ENCODE results near the gene RC3H2.
"Not testable (repeated sequence)": the region's sequence is repeated elsewhere in the genome, so short reads cannot be mapped to it uniquely, and the experiment has no call there.

The RC3H2 gene

DNA sequence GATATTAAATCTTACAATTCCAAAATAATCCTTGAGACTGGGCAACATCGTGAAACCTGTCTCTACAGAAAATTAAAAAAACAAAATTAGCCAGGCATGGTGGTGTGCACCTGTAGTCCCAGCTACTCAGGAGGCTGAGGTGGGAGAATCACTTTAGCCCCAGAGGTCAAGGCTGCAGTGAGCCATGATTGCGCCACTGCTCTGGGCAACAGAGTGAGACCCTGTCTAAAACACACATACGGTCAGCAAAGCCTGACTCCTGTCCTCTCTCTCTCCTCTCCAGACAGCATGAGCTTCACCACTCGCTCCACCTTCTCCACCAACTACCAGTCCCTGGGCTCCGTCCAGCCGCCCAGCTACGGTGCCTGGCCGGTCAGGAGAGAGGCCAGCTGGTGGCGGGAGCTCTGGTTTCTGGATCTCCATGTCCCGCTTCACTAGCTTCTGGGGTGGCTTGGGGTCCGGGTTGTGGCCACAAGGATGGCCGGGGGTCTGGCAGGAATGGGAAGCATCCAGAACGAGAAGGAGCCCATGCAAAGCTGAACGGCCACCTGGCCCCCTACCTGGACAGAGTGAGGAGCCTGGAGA, 67.8 kb downstream of the RC3H2 start:
- no peak for DNase-seq

DNA sequence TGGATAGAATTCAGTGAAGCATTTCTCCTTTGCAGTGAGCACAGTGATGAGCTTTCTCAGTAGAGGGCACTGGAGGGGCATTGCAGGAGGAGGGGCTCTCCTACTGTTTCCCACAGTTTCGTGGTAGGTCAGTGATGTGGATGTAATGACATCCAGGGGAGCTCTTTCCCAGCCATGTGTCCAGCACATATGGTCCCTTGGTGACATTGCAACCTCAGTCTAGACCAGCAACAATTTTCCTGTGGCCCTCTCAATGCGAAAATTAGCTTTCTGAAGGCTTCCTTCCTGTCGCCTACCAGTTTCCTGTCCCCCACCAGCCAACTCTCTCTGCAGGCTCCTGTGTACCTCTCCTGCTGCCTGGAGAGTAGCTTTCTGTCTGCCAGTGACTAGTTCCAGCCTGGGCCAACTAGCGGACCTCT, 69.8 kb downstream of the RC3H2 start:
- DNase-seq = no peak

DNA sequence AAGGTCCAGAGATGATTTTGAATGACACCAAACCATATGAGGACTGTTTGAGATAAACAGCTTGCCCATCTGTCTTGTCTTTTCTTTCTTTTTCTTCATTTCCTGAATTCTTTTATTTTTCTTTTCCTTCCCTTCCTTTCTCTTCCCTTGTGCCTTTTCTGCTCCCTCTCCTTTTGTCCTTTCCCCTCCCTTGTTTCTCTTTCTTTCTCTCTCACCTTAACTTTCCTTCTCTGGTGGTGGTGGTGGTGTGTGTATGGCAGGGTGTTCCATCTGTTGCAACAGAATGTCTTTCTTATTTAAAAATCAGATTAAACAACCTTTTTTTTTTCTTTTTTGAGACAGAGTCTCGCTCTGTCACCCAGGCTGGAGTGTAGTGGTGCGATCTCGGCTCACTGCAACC, 73.0 kb downstream of the RC3H2 start:
- DNase-seq = no peak

DNA sequence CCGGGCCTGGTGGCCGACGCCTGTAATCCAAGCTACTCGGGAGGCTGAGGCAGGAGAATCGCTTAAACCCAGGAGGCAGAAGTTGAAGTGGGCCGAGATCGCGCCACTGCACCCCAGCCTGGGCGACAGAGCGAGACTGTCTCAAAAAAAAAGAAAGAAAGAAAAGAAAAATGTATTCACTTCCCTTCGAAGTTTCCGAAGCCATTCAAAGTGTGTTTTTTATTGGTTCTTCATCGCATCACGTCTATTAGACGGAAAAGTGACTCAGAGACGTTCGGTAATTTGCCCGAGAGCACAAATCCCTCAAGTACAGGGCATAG, 76.2 kb downstream of the RC3H2 start:
- DNase-seq = not testable (repeated sequence)

DNA sequence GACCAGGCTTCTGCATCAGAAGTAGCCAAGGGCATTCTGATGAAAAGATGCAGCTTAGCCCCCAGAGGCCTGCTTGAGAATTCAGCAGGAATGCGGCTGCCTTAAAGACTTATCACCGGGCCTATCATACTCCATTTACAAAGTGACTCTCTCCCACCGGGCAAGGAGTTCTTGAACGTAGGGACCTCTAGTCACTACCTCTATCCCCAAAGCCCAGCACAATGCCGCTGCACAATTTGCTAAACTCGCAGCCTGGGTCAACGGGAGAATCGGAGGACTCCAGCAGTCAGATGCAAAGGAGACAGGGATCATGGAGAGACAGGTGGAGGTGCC, 77.4 kb downstream of the RC3H2 start:
- DNase-seq = no peak

DNA sequence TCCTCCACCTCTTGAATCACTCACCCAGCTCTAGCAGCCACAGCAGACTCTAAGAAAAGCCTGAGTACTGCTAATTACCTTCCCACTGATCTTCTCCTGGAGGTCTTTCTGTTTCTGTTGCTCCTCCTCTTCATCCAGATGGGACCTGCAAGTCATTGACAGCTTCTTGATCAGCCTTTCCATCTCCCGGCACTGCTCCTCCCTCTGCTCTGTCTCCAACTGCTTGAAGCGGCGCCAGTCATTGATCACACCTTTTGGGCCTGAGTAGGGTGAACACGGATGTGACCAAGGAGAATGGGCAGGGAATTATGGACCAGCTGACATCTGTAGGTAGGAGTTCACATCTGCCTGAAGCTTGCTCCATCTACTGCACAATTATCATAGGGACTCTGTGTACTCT, 82.2 kb downstream of the RC3H2 start:
- no peak for DNase-seq

DNA sequence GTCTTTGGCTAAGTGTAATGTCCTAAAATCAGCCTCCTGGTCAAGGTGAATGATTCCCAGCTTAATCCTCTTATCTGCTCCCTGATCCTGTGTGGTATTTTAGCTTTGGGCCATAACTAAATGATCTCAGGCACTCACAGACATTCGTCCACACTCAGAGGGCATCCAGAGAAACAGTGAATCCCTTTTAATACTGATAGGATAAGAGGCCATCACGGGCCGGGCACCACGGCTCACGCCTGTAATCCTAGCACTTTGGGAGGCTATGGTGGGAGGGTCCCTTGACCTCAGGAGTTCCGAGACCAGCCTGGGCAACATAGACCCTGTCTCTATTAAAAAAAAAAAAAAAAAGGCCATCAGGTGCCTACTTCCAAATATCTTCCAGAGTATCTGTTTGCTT, 83.1 kb downstream of the RC3H2 start:
- no peak for DNase-seq

DNA sequence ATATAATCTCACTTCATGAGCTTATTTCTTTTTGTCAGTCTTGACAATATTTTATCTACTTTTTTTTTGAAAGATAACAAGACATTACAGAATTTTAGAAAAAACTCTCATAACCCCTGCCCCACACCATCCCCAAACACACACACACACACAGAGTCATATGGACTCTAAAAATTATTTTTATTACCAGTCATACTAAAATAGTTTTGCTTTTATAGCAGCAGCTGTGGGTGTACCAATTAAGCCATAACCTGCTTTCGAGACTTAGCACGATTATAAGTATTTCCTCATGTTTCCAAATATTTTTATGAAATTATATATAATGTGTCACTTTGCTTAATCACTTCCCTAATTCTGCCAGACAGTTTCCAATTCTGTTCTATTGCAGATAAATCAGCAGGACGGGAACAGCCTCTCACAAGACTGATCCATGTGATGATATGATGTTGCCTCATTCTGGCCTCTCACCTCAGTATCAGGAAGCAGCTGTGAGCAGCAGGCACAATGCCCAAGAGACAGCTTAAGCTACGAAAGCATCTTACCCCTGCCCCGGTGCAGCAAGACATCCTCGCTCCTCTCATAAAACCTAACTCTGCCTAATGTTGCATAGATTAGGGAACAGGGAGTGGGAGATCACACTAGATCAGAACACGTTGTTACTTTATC, 83.7 kb downstream of the RC3H2 start:
- DNase-seq = no peak

DNA sequence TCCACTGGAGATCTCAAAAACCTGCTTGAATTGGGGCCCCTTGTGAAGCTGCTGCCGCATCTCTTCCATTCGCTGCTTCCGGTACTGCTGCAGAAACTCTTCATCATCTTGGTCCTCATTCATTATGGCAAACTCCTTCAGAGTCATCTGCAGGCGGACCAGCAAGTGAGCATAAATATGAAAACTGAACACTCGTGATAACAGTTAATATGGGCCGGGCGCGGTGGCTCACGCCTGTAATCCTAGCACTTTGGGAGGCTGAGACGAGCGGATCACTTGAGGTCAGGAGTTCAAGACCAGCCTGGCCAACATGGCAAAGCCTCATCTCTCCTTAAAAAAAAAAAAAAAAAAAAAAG, 84.7 kb downstream of the RC3H2 start:
- no peak for DNase-seq

DNA sequence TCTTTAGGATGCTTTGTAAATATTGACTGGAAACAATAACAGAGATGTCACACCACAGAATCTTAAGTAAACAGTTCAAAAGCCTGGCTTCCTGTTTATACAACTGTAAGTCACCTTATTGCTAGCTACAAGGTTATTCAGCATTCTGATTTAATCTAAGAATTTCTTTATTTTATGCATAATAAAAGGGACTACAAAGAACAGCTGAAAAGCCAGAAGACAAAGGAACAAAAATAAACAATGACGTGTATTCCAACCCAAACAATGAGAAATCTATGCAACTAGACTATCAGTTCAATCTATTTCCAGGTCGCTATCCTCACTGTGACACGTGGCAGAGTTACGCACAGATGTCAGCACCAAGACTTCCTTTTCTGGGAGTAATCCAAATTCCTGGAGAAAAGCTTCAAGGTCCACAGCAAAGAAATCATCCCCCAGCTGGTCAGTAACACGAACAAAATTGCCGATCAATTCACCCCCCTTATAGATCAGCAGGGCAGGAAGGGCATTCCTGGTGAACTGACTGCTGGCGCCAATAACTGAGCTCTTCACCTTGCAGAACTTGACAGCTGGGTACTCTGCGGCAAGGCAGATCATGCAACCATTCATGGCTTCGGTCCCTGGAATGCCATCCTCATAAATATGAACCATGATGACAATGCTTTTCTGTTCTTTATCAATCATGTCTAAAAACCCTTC, 85.2 kb downstream of the RC3H2 start:
- DNase-seq = no peak

DNA sequence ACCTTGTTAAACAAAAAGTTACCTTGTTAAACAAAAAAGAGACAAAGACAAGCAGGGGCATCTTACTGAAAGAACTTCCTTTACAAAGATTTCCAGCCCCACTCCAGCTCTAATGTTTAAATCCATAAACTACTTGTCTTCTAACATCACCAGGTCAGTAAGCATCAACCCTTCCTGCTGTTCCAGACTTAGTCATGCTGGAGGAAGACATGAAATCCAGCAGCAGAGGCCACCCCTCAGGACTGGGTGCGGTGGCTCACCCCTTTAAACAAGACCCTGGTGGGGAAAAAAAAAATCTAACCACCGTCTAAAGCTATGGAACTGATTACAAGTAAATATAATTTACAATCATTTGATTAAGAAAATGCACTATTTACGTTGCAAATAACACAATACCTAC, 85.8 kb downstream of the RC3H2 start:
- no peak for DNase-seq

DNA sequence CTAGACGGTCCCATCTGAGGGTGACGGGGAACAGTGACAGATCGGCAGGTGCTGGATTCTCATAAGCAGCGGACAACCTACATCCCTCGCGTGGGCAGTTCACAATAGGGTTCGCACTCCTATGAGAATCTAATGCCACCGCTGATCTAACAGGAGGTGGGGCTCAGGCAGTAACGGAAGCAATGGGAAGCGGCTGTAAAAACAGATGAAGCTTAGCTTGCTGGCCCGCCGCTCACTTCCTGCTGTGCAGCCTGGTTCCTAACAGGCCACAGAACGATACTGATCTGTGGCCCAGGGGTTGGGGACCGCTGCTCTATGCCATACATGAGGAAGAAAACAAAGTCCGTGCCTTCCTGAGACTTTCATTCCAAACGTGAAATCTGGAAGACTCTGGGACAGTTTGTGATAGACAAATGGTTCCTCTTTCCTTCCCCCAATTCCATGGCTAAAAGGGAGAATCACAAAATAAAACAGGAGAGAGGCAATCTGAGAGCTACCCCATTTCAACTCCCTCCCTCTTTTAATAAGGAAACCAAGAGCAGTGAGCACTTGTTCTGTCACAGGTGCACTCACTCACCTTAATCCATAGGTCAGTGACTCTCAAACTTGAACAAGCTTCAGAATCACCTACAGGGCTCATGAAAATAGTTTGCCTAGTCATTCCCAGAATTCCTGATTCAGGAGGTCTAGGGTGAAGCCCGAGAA, 88.8 kb downstream of the RC3H2 start:
- no peak for DNase-seq

DNA sequence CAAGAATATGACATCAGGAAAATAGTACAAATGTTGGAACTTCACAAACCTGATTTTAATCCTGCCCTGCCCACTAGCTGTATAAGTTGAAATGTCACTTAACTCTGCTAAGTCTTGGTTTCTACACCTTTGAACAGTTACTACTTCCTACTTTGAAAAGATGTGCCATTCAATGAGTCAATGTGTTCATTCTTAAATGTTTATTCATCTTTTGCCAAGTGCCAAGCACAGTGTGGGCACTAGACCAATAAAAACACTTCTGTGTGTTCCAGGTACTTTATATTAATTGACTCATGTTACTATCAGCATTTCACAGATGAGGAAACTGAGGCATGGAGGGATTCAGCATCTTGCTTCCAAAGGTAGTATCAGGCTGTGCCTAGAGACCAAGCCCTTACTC, 89.6 kb downstream of the RC3H2 start:
- DNase-seq = no peak

DNA sequence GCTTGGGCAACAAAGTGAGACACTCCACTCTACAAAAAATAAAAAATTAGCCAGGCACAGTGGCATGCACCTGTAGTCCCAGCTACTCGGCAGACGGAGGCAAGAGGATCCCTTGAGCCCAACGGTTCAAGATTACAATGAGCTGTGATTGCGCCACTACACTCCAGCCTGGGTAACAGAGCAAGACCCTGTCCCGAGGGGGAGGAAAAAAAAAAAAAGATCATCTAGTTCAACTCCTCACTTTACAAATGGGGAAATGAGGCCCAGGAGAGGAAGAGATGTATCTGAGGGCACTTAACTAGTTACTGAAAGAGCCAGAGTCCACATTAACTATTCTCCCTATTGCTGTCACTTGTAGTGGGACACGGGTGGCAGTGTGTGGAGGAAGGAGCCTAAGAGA, 90.6 kb downstream of the RC3H2 start:
- DNase-seq = no peak

DNA sequence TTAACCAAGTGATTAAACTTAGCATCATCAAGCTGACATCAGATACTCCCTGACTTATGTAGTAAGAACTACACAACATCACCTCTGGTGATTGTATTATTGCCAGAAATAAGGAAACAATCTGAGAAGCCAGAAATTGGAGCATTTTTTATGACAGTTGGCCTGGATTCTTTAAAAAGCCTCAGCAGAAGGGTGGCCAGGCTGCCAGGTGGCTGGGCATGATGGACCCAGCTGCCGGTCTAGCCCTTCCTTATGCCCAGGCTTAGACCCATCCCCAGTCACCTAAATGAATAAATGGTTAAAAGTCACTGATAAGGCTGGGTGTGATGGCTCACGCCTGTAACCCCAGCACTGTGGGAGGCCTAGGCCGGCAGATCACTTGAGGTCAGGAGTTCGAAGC, 92.4 kb downstream of the RC3H2 start:
- DNase-seq = no peak

DNA sequence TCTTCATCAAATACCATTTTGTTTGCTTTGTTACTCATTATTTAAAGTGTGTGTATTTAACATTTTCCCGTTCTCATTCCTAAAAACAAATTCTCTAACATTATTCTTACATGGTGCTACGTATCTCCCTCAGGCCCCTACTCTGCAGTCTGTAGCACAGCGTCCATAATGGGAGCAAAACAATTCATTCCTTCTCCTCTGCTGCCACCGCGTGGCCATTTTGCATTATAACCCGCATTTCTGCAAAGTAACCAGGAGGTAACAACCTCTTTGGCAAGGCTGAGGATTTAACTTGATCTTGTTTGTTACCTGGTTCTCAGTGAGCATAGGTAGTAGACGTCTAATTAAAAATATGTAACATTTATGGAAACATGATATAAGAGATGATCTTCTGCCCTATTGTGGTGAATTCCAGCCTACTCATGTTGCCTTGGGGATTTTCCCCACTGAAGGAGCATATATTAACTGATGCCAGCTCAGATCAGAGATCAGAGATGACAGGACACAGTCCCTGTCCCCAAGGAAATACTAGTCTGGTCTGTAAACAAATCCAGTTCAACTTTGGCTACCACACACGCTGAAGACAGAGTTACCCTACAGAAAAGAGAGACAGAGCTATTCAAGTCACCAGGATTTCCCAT, 94.7 kb downstream of the RC3H2 start:
- no peak for DNase-seq

DNA sequence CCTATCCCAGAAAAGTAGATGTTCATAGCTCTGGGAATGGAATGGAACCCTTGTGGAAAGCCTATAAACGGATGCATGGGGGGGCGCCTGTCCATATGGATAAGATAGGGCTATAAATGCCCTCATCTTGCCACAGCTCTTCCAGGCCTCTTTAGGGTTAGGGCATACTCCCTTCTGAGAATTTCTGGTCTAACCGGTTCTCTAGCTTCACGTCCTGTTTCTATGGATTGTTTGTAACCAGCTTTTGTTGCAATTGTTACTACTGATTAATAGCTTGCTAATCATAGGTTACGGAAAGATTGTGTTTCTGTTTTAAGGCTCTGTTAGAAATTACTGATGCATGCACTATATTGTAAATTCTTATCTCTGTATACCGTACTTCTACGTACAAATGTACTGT, 95.9 kb downstream of the RC3H2 start:
- DNase-seq = not testable (repeated sequence)

DNA sequence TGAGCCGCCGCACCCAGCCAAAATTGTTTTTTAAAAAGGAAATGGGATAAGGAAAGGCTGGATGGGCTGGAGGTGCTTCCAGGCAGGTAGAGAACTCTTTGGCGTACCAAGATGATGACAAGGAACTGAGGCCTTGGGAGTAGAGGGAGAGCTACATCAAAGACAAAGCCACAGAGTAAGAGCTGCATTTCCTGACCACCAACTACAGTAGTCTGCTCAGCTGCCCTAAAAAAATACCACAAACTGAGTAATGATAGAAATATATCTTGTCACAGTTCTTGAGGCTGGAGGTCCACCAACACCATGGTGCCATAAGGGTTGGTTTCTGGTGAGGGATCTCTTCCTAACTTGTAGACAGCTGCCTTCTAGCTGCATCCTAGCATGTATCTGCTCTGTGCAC, 97.0 kb downstream of the RC3H2 start:
- no peak for DNase-seq

DNA sequence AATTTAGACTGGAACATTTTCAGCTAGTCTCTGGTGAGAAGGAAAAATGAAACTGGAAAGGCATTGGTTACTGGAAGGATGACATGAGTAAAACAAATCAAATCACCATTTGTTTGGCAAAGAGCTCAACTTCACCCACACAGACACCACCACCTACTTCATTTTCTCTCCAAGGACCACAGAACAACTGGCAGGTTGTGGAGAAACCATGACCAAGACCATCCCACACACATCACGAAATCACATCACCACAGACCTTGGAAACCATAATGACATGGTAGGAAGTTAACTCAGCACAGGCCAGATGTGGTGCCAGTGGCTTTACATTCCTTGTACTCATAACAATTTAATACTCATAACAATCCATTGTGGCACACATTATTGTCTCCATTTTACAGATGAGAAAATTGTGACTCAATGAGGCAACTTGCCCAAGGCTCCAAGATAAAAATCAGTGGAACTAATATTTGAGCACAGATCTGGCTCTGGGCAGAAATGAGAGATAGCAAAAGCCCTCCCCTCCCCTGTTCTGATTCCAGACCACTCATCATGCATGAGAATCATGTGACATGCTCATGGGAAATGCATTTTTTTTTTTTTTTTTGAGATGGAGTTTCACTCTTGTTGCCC, 97.8 kb downstream of the RC3H2 start:
- DNase-seq = no peak

DNA sequence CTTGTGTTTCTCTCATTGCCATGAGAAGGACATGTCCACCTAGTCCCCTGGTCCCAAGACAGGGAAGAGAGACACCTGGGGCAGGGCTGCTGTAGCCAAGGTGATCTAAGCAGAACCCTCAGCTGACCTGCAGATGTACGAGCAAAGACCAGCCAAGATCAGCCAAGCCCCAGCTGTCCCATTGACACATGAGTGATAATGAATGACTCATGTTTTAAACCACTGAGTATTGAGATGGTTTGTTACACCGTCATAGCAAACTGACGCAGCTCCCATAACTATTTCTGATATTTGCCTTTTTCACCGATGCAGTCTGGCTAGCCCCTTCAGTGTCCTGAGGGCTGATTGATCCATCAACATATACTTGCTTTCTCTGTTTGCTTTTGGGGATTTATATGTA, 98.5 kb downstream of the RC3H2 start:
- DNase-seq = no peak

DNA sequence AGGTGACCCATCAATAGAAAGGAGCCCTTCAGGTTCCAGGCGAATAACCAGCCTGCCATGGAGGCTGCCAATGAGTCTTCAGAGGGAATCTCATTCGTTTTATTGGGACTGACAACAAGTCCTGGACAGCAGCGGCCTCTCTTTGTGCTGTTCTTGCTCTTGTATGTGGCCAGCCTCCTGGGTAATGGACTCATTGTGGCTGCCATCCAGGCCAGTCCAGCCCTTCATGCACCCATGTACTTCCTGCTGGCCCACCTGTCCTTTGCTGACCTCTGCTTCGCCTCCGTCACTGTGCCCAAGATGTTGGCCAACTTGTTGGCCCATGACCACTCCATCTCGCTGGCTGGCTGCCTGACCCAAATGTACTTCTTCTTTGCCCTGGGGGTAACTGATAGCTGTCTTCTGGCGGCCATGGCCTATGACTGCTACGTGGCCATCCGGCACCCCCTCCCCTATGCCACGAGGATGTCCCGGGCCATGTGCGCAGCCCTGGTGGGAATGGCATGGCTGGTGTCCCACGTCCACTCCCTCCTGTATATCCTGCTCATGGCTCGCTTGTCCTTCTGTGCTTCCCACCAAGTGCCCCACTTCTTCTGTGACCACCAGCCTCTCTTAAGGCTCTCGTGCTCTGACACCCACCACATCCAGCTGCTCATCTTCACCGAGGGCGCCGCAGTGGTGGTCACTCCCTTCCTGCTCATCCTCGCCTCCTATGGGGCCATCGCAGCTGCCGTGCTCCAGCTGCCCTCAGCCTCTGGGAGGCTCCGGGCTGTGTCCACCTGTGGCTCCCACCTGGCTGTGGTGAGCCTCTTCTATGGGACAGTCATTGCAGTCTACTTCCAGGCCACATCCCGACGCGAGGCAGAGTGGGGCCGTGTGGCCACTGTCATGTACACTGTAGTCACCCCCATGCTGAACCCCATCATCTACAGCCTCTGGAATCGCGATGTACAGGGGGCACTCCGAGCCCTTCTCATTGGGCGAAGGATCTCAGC, 104.8 kb downstream of the RC3H2 start, which contains the start of gene OR1K1:
TSS of gene OR1K1 (plus strand) at position 58 of the 995 bp plus-strand sequence. CDS start at position 58, 0 bp downstream.
- DNase-seq = no peak

All from GOT3 (cell line).